Stimulated activated CD4-positive, alpha-beta T cell treated with anti-CD3 and anti-CD28 coated beads, Interleukin-4, amount 100 ng/mL, for 1 hour (primary cell): ENCODE results near the gene SAP30BP.

Experiments
- DNase-seq: peaks from one replicate; pipeline ENCODE4 v3.0.0-alpha.2; 2020

SAP30BP gene

GRCh38 chr17:75722542-75723095, 55.5 kb downstream of the SAP30BP start:
- no peak for DNase-seq

- DNase-seq, result no peak
Measured at GRCh38 chr17:75723171-75723930, 56.2 kb downstream of the SAP30BP start.

GRCh38 chr17:75724016-75725003, 57.2 kb downstream of the SAP30BP start:
- DNase-seq, result no peak

- DNase-seq, result no peak
Measured at GRCh38 chr17:75725504-75725903, 58.4 kb downstream of the SAP30BP start.

- DNase-seq, result no peak
Measured at GRCh38 chr17:75727391-75727790, 60.3 kb downstream of the SAP30BP start.

GRCh38 chr17:75729351-75729750, 62.2 kb downstream of the SAP30BP start:
- DNase-seq, result no peak

GRCh38 chr17:75730065-75730464, 62.9 kb downstream of the SAP30BP start:
- no peak for DNase-seq

GRCh38 chr17:75731086-75731715, 64.1 kb downstream of the SAP30BP start:
- DNase-seq, result no peak

- no peak for DNase-seq
Measured at GRCh38 chr17:75731716-75732498, 64.8 kb downstream of the SAP30BP start.

GRCh38 chr17:75733471-75733870, 66.3 kb downstream of the SAP30BP start:
- no peak for DNase-seq

- DNase-seq, result no peak
Measured at GRCh38 chr17:75734674-75735294, 67.6 kb downstream of the SAP30BP start.

GRCh38 chr17:75736173-75736835, 69.2 kb downstream of the SAP30BP start:
- DNase-seq, result no peak

GRCh38 chr17:75737133-75737962, 70.2 kb downstream of the SAP30BP start:
- DNase-seq, result no peak

GRCh38 chr17:75738218-75738802, 71.2 kb downstream of the SAP30BP start:
- no peak for DNase-seq

- DNase-seq, result no peak
Measured at GRCh38 chr17:75739174-75739573, 72.0 kb downstream of the SAP30BP start.

GRCh38 chr17:75739801-75740200, 72.7 kb downstream of the SAP30BP start:
- no peak for DNase-seq

GRCh38 chr17:75740215-75740614, 73.1 kb downstream of the SAP30BP start:
- no peak for DNase-seq

- no peak for DNase-seq
Measured at GRCh38 chr17:75740631-75741077, 73.5 kb downstream of the SAP30BP start.

- DNase-seq, result no peak
Measured at GRCh38 chr17:75742337-75742736, 75.2 kb downstream of the SAP30BP start.
